Endodermal cell (in vitro differentiated cells): Measurements from ENCODE around the gene CDH23. TPM values are rescaled to one million over a fixed set of nuclear protein-coding genes. Genes with fewer than 3 reads are reported as not detected.

ENCODE experiments used
- DNase-seq: peaks from one replicate; pipeline ENCODE4 v3.0.0-alpha.2; 2017
- H3K27ac ChIP-seq: 2 replicates; pipeline ENCODE4 v1.5.1; 2013; ENCODE audit warnings: mild to moderate bottlenecking, low read depth, low read length, moderate library complexity
- H3K27me3 ChIP-seq: 2 replicates; pipeline ENCODE4 v1.6.1; 2013; ENCODE audit warnings: mild to moderate bottlenecking, low read length, moderate library complexity; ENCODE audit not compliant: insufficient read depth, control insufficient read depth, poor library complexity, severe bottlenecking
- H3K36me3 ChIP-seq: 2 replicates; pipeline ENCODE4 v1.7.0; 2013; ENCODE audit warnings: mild to moderate bottlenecking, low read length, moderate library complexity; ENCODE audit not compliant: control insufficient read depth, insufficient read depth
- H3K4me1 ChIP-seq: one replicate; pipeline ENCODE4 v1.7.0; 2013; ENCODE audit warnings: low read length; ENCODE audit not compliant: control insufficient read depth, insufficient read depth
- H3K4me3 ChIP-seq: 2 replicates; pipeline ENCODE4 v1.5.1; 2013; ENCODE audit warnings: mild to moderate bottlenecking, low read length, moderate library complexity
- H3K9ac ChIP-seq: 2 replicates; pipeline ENCODE4 v1.6.1; 2013; ENCODE audit warnings: mild to moderate bottlenecking, low read length, moderate library complexity; ENCODE audit not compliant: poor library complexity, severe bottlenecking; ENCODE audit errors: extremely low read depth
- H3K9me3 ChIP-seq: 2 replicates; pipeline ENCODE4 v1.6.1; 2013; ENCODE audit warnings: mild to moderate bottlenecking, low read length, moderate library complexity; ENCODE audit not compliant: control insufficient read depth
- H3K27ac Mint-ChIP-seq: 2 replicates; pipeline ENCODE4 v1.8.0; 2020; ENCODE audit warnings: mixed read lengths
- H3K27me3 Mint-ChIP-seq: 2 replicates; pipeline ENCODE4 v1.8.0; 2021; ENCODE audit warnings: mild to moderate bottlenecking, mixed read lengths; ENCODE audit not compliant: insufficient read depth
- H3K36me3 Mint-ChIP-seq: 2 replicates; pipeline ENCODE4 v1.8.0; 2020; ENCODE audit warnings: low read depth, mixed read lengths
- H3K4me1 Mint-ChIP-seq: 2 replicates; pipeline ENCODE4 v1.8.0; 2020; ENCODE audit warnings: mixed read lengths
- H3K4me3 Mint-ChIP-seq: 2 replicates; pipeline ENCODE4 v1.8.0; 2020; ENCODE audit warnings: mild to moderate bottlenecking, moderate library complexity, mixed read lengths
- H3K9me3 Mint-ChIP-seq: 2 replicates; pipeline ENCODE4 v1.8.0; 2020; ENCODE audit warnings: mild to moderate bottlenecking, mixed read lengths
- CTCF ChIP-seq: fragments of 200-600 bp; sonication (generic); conservative IDR thresholded peaks from 2 replicates; pipeline ENCODE4 v1.5.0; 2021; ENCODE audit warnings: antibody characterized with exemption, mild to moderate bottlenecking
- WGBS, 2 experiments: methylation state at CpG; one replicate each; pipeline versions ENCODE4 v1.1.5 to v1.1.7; 2013; ENCODE audit warnings: missing lambda C conversion rate in 2 of 2, mixed read lengths in 1 of 2; ENCODE audit not compliant: insufficient coverage in 1 of 2, insufficient read length in 1 of 2; 5-methylcytosine and 5-hydroxymethylcytosine counted together
- total RNA-seq, 2 donors: library from RNA; stranded (reverse); fragmentation: NEBNext Ultra II Directional in 1 of 2; extraction: Animal tissue kit (Norgen Biotek cat#: 25700) in 1 of 2; gene quantifications; 2 replicates in 1 of 2; 3 replicates in 1 of 2; pipeline ENCODE4 v1.2.1, GENCODE V29; 2021

Gene CDH23
- total RNA-seq, 2 donors from 2014 or later: 2.1 to 4.2 TPM

DNA sequence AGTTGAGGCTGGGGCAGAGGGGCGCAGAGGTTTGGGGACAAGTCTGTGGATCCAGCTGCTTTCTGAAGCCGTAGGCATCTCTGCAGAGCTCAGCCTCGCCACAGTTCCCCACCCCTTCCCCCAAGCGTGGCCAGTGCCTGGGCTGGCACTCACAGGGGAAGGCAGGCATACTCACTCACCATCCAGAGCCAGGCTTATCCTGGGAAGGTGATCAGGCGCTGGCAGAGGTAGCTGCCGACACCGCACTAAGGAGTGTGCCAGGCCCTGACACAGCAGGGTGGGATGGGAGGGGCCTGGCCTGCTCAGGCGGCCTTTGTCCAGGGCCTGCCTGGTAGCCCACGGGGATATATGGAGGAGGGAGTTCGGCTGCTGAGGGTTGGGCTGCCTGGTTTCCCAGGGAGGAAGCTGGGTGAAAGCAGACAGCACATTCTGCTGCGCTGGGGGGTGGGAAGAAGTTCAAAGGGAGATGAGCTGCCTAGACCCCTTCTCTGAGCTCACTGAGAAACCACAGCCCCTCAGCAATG is 360.7 kb downstream of the CDH23 start:
- peaks cover 6% of the 10 kb centered on the region for H3K4me1 ChIP-seq
- Mint-ChIP-seq H3K36me3 (no peaks in the 10 kb centered on the region), H3K27me3 (peaks cover 12% of the 10 kb centered on the region), H3K27ac (no peak overlapping the region), H3K4me3 (no peak overlapping the region), H3K9me3 (no peaks in the 10 kb centered on the region), H3K4me1 (peaks cover 7% of the 10 kb centered on the region)
- no peak overlapping the region for H3K9ac ChIP-seq
- whole genome bisulfite sequencing, 2 experiments: 49 to 77% methylated on average over 5 to 11 of the region's 11 CpGs
- H3K9me3 ChIP-seq: no peaks in the 10 kb centered on the region
- TF ChIP-seq CTCF: no peak
- no peaks in the 10 kb centered on the region for H3K36me3 ChIP-seq
- no peak for DNase-seq
- peaks cover 9% of the 10 kb centered on the region for H3K27me3 ChIP-seq
- no peak overlapping the region for H3K4me3 ChIP-seq
- no peak overlapping the region for H3K27ac ChIP-seq

GRCh38 chr10:71761105-71761511 is 364.4 kb downstream of the CDH23 start:
- Mint-ChIP-seq H3K36me3 (no peaks in the 10 kb centered on the region), H3K4me1 (peaks cover 1% of the 10 kb centered on the region), H3K27ac (no peak overlapping the region), H3K27me3 (peaks cover 34% of the 10 kb centered on the region), H3K4me3 (no peak overlapping the region), H3K9me3 (no peaks in the 10 kb centered on the region)
- Histone ChIP-seq H3K36me3 (no peaks in the 10 kb centered on the region), H3K4me3 (no peak overlapping the region), H3K4me1 (no peaks in the 10 kb centered on the region), H3K27me3 (peaks cover 16% of the 10 kb centered on the region), H3K9ac (no peak overlapping the region), H3K27ac (no peak overlapping the region), H3K9me3 (no peaks in the 10 kb centered on the region)
- DNase-seq: no peak
- no peak for TF ChIP-seq CTCF
- WGBS, 2 experiments: 89 to 100% methylated on average over 1 to 3 of the region's 3 CpGs

- peaks cover 1% of the 10 kb centered on the region for H3K4me1 Mint-ChIP-seq
- H3K27me3 Mint-ChIP-seq: peaks cover 34% of the 10 kb centered on the region
- H3K27ac ChIP-seq: no peak overlapping the region
- peak; percentile 71 for DNase-seq
- no peaks in the 10 kb centered on the region for H3K4me1 ChIP-seq
- no peaks in the 10 kb centered on the region for H3K36me3 Mint-ChIP-seq
- H3K9ac ChIP-seq: no peak overlapping the region
- H3K4me3 Mint-ChIP-seq: no peak overlapping the region
- TF ChIP-seq CTCF: peak; percentile 68
- no peaks in the 10 kb centered on the region for H3K9me3 Mint-ChIP-seq
- no peaks in the 10 kb centered on the region for H3K9me3 ChIP-seq
- H3K27me3 ChIP-seq: peaks cover 16% of the 10 kb centered on the region
- no peak overlapping the region for H3K4me3 ChIP-seq
- WGBS, 2 experiments: 93% methylated on average over 16 to 26 of the region's 26 CpGs
- no peaks in the 10 kb centered on the region for H3K36me3 ChIP-seq
- H3K27ac Mint-ChIP-seq: no peak overlapping the region
Measured at GRCh38 chr10:71761541-71762113, 364.9 kb downstream of the CDH23 start.
